Measurements from ENCODE around the gene SCARB1. TPM values are rescaled to one million over a fixed set of nuclear protein-coding genes. Genes with fewer than 3 reads are reported as not detected.
A peak's percentile ranks its signal among the peaks of the same experiment; 100 is the strongest.

Gene SCARB1
- total RNA-seq, 1 donor from 2014 or later, result 25.1 TPM

GRCh38 chr12:124841558-124841945 lies 22.1 kb downstream of the SCARB1 start:
- Mint-ChIP-seq H3K4me1 (ENCODE audit: low read depth, unreplicated experiment) (peaks cover 15% of the 10 kb centered on the region), H3K27ac (ENCODE audit: unreplicated experiment) (peak overlapping the region; percentile 33), H3K4me3 (ENCODE audit: unreplicated experiment) (no peak overlapping the region), H3K9me3 (ENCODE audit: unreplicated experiment) (peaks cover 1% of the 10 kb centered on the region), H3K27me3 (ENCODE audit: unreplicated experiment) (peaks cover 6% of the 10 kb centered on the region), H3K36me3 (ENCODE audit: unreplicated experiment) (no peaks in the 10 kb centered on the region)
- no peak for TF ChIP-seq CTCF (IDR thresholded peaks at IDR 0.05; ENCODE audit: partially characterized antibody, unreplicated experiment)
- no peak for DNase-seq

GRCh38 chr12:124837958-124838803 lies 25.5 kb downstream of the SCARB1 start:
- no peak for DNase-seq

GRCh38 chr12:124837249-124837897 lies 26.3 kb downstream of the SCARB1 start:
- DNase-seq, result no peak
- no peaks in the 10 kb centered on the region for H3K36me3 Mint-ChIP-seq (ENCODE audit: unreplicated experiment)
- H3K27ac Mint-ChIP-seq (ENCODE audit: unreplicated experiment), result no peak overlapping the region
- H3K9me3 Mint-ChIP-seq (ENCODE audit: unreplicated experiment), result no peaks in the 10 kb centered on the region
- H3K27me3 Mint-ChIP-seq (ENCODE audit: unreplicated experiment), result peaks cover 4% of the 10 kb centered on the region
- TF ChIP-seq CTCF (IDR thresholded peaks at IDR 0.05; ENCODE audit: partially characterized antibody, unreplicated experiment), result no peak
- H3K4me3 Mint-ChIP-seq (ENCODE audit: unreplicated experiment), result no peak overlapping the region
- H3K4me1 Mint-ChIP-seq (ENCODE audit: low read depth, unreplicated experiment), result peaks cover 16% of the 10 kb centered on the region

More at GRCh38 chr12:124837958-124838803, 25.5 kb downstream of the SCARB1 start:
- Mint-ChIP-seq H3K36me3 (ENCODE audit: unreplicated experiment) (no peaks in the 10 kb centered on the region), H3K9me3 (ENCODE audit: unreplicated experiment) (no peaks in the 10 kb centered on the region), H3K27ac (ENCODE audit: unreplicated experiment) (no peak overlapping the region), H3K4me3 (ENCODE audit: unreplicated experiment) (no peak overlapping the region), H3K27me3 (ENCODE audit: unreplicated experiment) (peaks cover 7% of the 10 kb centered on the region), H3K4me1 (ENCODE audit: low read depth, unreplicated experiment) (peaks cover 19% of the 10 kb centered on the region)
- no peak for TF ChIP-seq CTCF (IDR thresholded peaks at IDR 0.05; ENCODE audit: partially characterized antibody, unreplicated experiment)

- TF ChIP-seq CTCF (IDR thresholded peaks at IDR 0.05; ENCODE audit: partially characterized antibody, unreplicated experiment), result no peak
- no peak for DNase-seq
- Mint-ChIP-seq H3K4me1 (ENCODE audit: low read depth, unreplicated experiment) (peaks cover 11% of the 10 kb centered on the region), H3K27ac (ENCODE audit: unreplicated experiment) (no peak overlapping the region), H3K36me3 (ENCODE audit: unreplicated experiment) (no peaks in the 10 kb centered on the region), H3K9me3 (ENCODE audit: unreplicated experiment) (no peaks in the 10 kb centered on the region), H3K4me3 (ENCODE audit: unreplicated experiment) (no peak overlapping the region), H3K27me3 (ENCODE audit: unreplicated experiment) (peaks cover 4% of the 10 kb centered on the region)
Observed at GRCh38 chr12:124836759-124837158, 26.9 kb downstream of the SCARB1 start.
